Measurements from ENCODE around the gene CD300E.

The CD300E gene

GRCh38 chr17:74566132-74566753, 57.3 kb downstream of the CD300E start:
- DNase-seq = peak; percentile 56
- ATAC-seq = no peak

- ATAC-seq (no peak), DNase-seq (no peak)
Measured at GRCh38 chr17:74565126-74565525, 58.4 kb downstream of the CD300E start.

GRCh38 chr17:74563358-74563757, 60.2 kb downstream of the CD300E start:
- DNase-seq = no peak
- no peak for ATAC-seq

GRCh38 chr17:74561586-74561985, 62.0 kb downstream of the CD300E start:
- DNase-seq (no peak), ATAC-seq (no peak)

All from stimulated activated naive CD8-positive, alpha-beta T cell treated with anti-CD3 and anti-CD28 coated beads, Interleukin-15, Interleukin-2, amounts not matched to agents 100 U/mL and 50 U/mL, for 24 hours (primary cell).